A673 (cell line): ENCODE data around the gene FBXW5.

ENCODE experiments used
- EZH2 ChIP-seq: fragments of 200-600 bp; sonication (generic); IDR thresholded peaks from 2 replicates; pipeline ENCODE4 v1.6.1; 2017; ENCODE audit warnings: borderline replicate concordance, low read depth, mild to moderate bottlenecking, mixed read lengths, antibody characterized with exemption, low read length; ENCODE audit not compliant: poor library complexity, severe bottlenecking
- TF ChIP-seq, protein P1 (sequence below): fragments of 300-800, 200-600 bp; sonication (generic); conservative IDR thresholded peaks from 2 replicates; pipeline ENCODE4 v1.5.1; 2017; ENCODE audit warnings: low read depth, mild to moderate bottlenecking, antibody characterized with exemption, low read length, moderate library complexity, mixed read lengths

DNA sequence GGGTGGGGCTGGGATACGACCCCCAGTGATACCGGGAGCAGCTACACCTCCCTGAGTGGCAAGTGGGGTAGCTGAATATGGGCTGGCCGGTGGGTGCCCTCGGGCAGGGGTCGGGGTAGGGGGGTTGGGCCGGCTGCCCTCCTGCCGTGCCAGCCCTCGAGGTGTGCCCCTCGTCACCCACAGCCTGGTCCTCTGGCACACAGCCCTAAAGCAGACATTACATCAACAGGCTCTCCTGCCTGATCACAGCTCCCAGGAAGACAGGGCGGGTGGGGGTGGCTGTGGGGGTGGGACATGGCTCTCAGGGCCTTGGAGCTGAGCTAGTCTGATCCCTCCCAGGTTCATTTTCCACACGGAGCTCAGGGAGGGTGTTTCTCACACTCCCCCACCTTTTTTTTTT lies 23.2 kb downstream of the FBXW5 start:
- TF ChIP-seq, protein P1, sequence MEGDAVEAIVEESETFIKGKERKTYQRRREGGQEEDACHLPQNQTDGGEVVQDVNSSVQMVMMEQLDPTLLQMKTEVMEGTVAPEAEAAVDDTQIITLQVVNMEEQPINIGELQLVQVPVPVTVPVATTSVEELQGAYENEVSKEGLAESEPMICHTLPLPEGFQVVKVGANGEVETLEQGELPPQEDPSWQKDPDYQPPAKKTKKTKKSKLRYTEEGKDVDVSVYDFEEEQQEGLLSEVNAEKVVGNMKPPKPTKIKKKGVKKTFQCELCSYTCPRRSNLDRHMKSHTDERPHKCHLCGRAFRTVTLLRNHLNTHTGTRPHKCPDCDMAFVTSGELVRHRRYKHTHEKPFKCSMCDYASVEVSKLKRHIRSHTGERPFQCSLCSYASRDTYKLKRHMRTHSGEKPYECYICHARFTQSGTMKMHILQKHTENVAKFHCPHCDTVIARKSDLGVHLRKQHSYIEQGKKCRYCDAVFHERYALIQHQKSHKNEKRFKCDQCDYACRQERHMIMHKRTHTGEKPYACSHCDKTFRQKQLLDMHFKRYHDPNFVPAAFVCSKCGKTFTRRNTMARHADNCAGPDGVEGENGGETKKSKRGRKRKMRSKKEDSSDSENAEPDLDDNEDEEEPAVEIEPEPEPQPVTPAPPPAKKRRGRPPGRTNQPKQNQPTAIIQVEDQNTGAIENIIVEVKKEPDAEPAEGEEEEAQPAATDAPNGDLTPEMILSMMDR: no peak
- no peak for TF ChIP-seq EZH2
